Measurements from ENCODE around the gene TMEM119. TPM values are rescaled to one million over a fixed set of nuclear protein-coding genes. Genes with fewer than 3 reads are reported as not detected.

TMEM119 gene
- polyA plus RNA-seq, 1 of the 3 experiments (the other 2 are of a cell fraction): 25.7 TPM

DNA sequence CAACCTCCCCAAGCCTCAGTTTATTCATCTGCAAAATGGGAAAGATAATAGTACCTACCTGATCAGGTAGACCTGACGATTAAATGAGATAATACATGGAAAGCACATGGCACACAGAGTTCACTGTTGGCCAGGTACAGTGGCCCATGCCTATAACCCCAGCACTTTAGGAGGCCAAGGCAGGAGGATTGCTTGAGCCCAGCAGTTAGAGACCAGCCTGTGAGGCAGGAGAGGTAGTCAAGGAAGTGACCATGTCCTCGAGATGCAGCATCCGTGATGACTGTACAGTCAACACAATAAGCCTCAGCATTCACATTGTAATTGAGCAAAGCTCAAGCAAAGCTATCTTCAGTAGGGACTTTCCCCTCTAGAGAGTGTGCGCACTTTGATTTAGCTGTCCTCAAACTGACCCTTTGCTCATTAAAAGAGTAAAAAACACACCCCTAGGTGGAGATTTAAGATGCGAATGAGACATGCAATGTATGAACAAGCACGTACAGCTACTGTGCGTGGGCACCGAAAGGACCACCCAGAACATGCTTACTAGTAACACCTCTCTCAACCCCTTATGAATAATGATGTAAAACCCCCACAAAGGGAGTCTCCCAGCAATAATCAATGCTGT lies 25.6 kb downstream of the TMEM119 start:
- H4K20me1 ChIP-seq (ENCODE audit: insufficient read depth): no peaks in the 10 kb centered on the region
- H3K9ac ChIP-seq: no peak overlapping the region
- H3K36me3 ChIP-seq (replicated peaks in 1 of 2; ENCODE audit: control insufficient read depth in 1 of 2, insufficient read depth in 2 of 2, low read length in 1 of 2): peaks cover 24% of the 10 kb centered on the region in 2 experiments
- H3K9me2 ChIP-seq: no peaks in the 10 kb centered on the region
- no peaks in the 10 kb centered on the region for H3K79me2 ChIP-seq (ENCODE audit: insufficient read depth)
- no peaks in the 10 kb centered on the region for H3K27me3 ChIP-seq (ENCODE audit: insufficient read depth)
- ChIA-PET CTCF (interaction anchor here (0.9 to 16.0 kb wide), 2 partner anchors 43 to 233 kb away, joined by 3 to 503 read pairs; no protein-coding TSS in a partner anchor), POLR2A (no interaction called here)
- H3K4me3 ChIP-seq (ENCODE audit: low read depth in 2 of 2, low read length in 1 of 2): no peak overlapping the region
- H2AFZ ChIP-seq (ENCODE audit: low read depth): no peak overlapping the region
- no peak overlapping the region for H3K4me2 ChIP-seq
- H3K9me3 ChIP-seq: no peaks in the 10 kb centered on the region
- peaks cover 4 to 5% of the 10 kb centered on the region in 2 experiments; a peak in 2 of 4 replicates for H3K4me1 ChIP-seq (ENCODE audit: control insufficient read depth in 1 of 2, insufficient read depth in 2 of 2, low read depth in 1 of 2, low read length in 1 of 2)
- 84% methylated on average over 8 of the region's 8 CpGs for WGBS (ENCODE audit: low lambda C conversion rate)
- TF ChIP-seq TEAD4 (IDR thresholded peaks at IDR 0.05; ENCODE audit: borderline replicate concordance, insufficient read depth) (no peak), JUND (IDR thresholded peaks at IDR 0.05) (no peak), TCF12 (IDR thresholded peaks at IDR 0.05) (no peak), TAF1 (IDR thresholded peaks at IDR 0.05; ENCODE audit: borderline replicate concordance, low read depth, low read length) (no peak), MEF2A (IDR thresholded peaks at IDR 0.05; ENCODE audit: borderline replicate concordance, low read depth) (no peak), SIN3A (IDR thresholded peaks at IDR 0.05; ENCODE audit: borderline replicate concordance, low read depth, low read length) (no peak)
- TF ChIP-seq, protein P1, sequence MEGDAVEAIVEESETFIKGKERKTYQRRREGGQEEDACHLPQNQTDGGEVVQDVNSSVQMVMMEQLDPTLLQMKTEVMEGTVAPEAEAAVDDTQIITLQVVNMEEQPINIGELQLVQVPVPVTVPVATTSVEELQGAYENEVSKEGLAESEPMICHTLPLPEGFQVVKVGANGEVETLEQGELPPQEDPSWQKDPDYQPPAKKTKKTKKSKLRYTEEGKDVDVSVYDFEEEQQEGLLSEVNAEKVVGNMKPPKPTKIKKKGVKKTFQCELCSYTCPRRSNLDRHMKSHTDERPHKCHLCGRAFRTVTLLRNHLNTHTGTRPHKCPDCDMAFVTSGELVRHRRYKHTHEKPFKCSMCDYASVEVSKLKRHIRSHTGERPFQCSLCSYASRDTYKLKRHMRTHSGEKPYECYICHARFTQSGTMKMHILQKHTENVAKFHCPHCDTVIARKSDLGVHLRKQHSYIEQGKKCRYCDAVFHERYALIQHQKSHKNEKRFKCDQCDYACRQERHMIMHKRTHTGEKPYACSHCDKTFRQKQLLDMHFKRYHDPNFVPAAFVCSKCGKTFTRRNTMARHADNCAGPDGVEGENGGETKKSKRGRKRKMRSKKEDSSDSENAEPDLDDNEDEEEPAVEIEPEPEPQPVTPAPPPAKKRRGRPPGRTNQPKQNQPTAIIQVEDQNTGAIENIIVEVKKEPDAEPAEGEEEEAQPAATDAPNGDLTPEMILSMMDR (IDR thresholded peaks at IDR 0.05): no peak
- TF ChIP-seq, protein P2, sequence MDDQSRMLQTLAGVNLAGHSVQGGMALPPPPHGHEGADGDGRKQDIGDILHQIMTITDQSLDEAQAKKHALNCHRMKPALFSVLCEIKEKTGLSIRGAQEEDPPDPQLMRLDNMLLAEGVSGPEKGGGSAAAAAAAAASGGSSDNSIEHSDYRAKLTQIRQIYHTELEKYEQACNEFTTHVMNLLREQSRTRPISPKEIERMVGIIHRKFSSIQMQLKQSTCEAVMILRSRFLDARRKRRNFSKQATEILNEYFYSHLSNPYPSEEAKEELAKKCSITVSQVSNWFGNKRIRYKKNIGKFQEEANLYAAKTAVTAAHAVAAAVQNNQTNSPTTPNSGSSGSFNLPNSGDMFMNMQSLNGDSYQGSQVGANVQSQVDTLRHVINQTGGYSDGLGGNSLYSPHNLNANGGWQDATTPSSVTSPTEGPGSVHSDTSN (IDR thresholded peaks at IDR 0.05): no peak
- H3F3A ChIP-seq (replicated peaks; ENCODE audit: insufficient read depth): peaks cover 6% of the 10 kb centered on the region
- no peak for DNase-seq
- H3K27ac ChIP-seq (ENCODE audit: low read depth in 2 of 2, low read length in 1 of 2): no peak overlapping the region

DNA sequence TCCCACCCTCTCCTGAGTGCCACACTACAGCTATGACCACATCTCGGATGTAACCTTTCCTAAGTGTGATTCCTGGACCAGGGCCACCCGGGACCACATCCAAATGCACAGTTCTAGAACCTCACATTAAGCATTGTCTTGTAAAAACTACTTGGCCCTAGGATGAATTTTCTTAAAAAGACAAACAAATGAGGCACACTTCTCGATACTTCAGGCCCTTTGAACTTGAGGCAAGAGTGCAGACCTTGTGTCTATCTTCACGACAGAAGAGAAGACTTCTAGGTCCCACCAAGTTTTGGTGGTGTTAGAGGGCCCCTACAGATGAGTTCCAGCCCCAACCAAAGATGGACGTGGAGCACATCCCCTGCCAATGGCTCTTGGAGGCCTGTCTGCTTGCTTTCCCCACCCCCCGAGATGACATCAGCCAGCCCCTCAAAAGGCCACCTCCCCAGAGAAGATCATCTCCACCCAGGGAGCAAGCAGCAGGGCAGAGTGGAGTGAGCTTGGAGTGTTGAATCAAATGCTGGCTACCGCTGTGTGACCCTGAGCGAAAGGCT lies 26.2 kb downstream of the TMEM119 start:
- H3K27me3 ChIP-seq (ENCODE audit: insufficient read depth): no peaks in the 10 kb centered on the region
- H3K27ac ChIP-seq (ENCODE audit: low read depth in 2 of 2, low read length in 1 of 2): no peak overlapping the region

More for the DNA sequence above, 26.2 kb downstream of the TMEM119 start:
- no peak for DNase-seq
- no peak overlapping the region for H2AFZ ChIP-seq (ENCODE audit: low read depth)
- POLR2A ChIA-PET: no interaction called here
- peaks cover 4 to 5% of the 10 kb centered on the region in 2 experiments; a peak in 2 of 4 replicates for H3K4me1 ChIP-seq (ENCODE audit: control insufficient read depth in 1 of 2, insufficient read depth in 2 of 2, low read depth in 1 of 2, low read length in 1 of 2)
- CTCF ChIA-PET: interaction anchor here (0.6 to 16.0 kb wide), 9 partner anchors 11 to 232 kb away, joined by 3 to 503 read pairs (median 6); no protein-coding TSS in a partner anchor
- H3K9ac ChIP-seq: no peak overlapping the region
- peaks cover 6% of the 10 kb centered on the region for H3F3A ChIP-seq (replicated peaks; ENCODE audit: insufficient read depth)
- 87% methylated on average over 8 of the region's 8 CpGs for WGBS (ENCODE audit: low lambda C conversion rate)
- no peaks in the 10 kb centered on the region for H4K20me1 ChIP-seq (ENCODE audit: insufficient read depth)
- no peak overlapping the region for H3K4me3 ChIP-seq (ENCODE audit: low read depth in 2 of 2, low read length in 1 of 2)
- no peak overlapping the region for H3K4me2 ChIP-seq
- no peaks in the 10 kb centered on the region for H3K79me2 ChIP-seq (ENCODE audit: insufficient read depth)
- H3K9me3 ChIP-seq: no peaks in the 10 kb centered on the region
- TF ChIP-seq, protein P1 (IDR thresholded peaks at IDR 0.05): no peak
- TF ChIP-seq TEAD4 (IDR thresholded peaks at IDR 0.05; ENCODE audit: borderline replicate concordance, insufficient read depth): no peak
- TF ChIP-seq RAD21 (IDR thresholded peaks at IDR 0.05; ENCODE audit: low read length): no peak
- TF ChIP-seq, protein P3, sequence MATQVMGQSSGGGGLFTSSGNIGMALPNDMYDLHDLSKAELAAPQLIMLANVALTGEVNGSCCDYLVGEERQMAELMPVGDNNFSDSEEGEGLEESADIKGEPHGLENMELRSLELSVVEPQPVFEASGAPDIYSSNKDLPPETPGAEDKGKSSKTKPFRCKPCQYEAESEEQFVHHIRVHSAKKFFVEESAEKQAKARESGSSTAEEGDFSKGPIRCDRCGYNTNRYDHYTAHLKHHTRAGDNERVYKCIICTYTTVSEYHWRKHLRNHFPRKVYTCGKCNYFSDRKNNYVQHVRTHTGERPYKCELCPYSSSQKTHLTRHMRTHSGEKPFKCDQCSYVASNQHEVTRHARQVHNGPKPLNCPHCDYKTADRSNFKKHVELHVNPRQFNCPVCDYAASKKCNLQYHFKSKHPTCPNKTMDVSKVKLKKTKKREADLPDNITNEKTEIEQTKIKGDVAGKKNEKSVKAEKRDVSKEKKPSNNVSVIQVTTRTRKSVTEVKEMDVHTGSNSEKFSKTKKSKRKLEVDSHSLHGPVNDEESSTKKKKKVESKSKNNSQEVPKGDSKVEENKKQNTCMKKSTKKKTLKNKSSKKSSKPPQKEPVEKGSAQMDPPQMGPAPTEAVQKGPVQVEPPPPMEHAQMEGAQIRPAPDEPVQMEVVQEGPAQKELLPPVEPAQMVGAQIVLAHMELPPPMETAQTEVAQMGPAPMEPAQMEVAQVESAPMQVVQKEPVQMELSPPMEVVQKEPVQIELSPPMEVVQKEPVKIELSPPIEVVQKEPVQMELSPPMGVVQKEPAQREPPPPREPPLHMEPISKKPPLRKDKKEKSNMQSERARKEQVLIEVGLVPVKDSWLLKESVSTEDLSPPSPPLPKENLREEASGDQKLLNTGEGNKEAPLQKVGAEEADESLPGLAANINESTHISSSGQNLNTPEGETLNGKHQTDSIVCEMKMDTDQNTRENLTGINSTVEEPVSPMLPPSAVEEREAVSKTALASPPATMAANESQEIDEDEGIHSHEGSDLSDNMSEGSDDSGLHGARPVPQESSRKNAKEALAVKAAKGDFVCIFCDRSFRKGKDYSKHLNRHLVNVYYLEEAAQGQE (IDR thresholded peaks at IDR 0.05; ENCODE audit: low read depth, low read length): no peak
- no peak for TF ChIP-seq POLR2AphosphoS5 (IDR thresholded peaks at IDR 0.05; ENCODE audit: low read depth, low read length)
- TF ChIP-seq SMC3 (IDR thresholded peaks at IDR 0.05; ENCODE audit: low read depth, low read length): no peak
- no peak for TF ChIP-seq MXI1 (IDR thresholded peaks at IDR 0.05; ENCODE audit: low read depth, low read length)
- no peak for TF ChIP-seq SIN3A (IDR thresholded peaks at IDR 0.05; ENCODE audit: borderline replicate concordance, low read depth, low read length)
- TF ChIP-seq ELF1 (IDR thresholded peaks at IDR 0.05): no peak
- no peak for TF ChIP-seq TAF1 (IDR thresholded peaks at IDR 0.05; ENCODE audit: borderline replicate concordance, low read depth, low read length)
- TF ChIP-seq FOXJ3 (CRISPR knock-in tag; IDR thresholded peaks at IDR 0.05): no peak
- no peak for TF ChIP-seq RFX5 (IDR thresholded peaks at IDR 0.05; ENCODE audit: low read length)
- peaks cover 30% of the 10 kb centered on the region in 2 experiments for H3K36me3 ChIP-seq (replicated peaks in 1 of 2; ENCODE audit: control insufficient read depth in 1 of 2, insufficient read depth in 2 of 2, low read length in 1 of 2)
- no peaks in the 10 kb centered on the region for H3K9me2 ChIP-seq
